ENCODE data around the gene TMEM88. TPM values are rescaled to one million over a fixed set of nuclear protein-coding genes. Genes with fewer than 3 reads are reported as not detected.

Gene TMEM88
- total and polyA plus RNA-seq, 2 donors (not counting 1 experiment from before 2014, with no cell fraction given) = 0.17 TPM; not detected in 1

DNA sequence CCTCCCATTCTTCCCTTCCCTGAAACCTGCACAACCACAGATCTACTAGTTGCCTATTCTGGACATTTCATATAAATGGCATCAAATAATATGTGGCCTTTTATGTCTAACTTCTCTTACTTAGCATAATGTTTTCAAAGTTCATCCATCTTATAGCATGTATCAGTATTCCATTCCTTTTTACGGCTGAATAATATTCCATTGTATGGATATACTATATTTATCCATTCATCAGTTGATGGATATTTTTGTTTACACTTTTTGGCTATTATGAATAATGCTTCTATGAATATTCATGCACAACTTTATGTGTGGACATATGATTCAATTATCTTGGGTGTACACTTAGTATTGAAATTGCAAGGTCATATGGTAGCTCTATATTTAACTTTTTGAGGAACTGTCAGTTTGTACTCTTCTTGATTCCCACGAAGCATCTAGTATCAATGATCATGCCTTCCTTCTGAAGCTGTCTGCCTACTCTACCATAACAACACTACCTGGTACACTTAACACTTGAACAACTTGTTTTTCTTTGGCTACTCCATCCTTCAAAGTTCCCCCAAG is 21.0 kb downstream of the TMEM88 start:
- H3K36me3 ChIP-seq (ENCODE audit: control insufficient read depth, insufficient read depth, low read length) = peaks cover 2% of the 10 kb centered on the region
- no peak for TF ChIP-seq EZH2 (IDR thresholded peaks at IDR 0.05; ENCODE audit: low read length, missing control alignments)
- TF ChIP-seq, protein P1, sequence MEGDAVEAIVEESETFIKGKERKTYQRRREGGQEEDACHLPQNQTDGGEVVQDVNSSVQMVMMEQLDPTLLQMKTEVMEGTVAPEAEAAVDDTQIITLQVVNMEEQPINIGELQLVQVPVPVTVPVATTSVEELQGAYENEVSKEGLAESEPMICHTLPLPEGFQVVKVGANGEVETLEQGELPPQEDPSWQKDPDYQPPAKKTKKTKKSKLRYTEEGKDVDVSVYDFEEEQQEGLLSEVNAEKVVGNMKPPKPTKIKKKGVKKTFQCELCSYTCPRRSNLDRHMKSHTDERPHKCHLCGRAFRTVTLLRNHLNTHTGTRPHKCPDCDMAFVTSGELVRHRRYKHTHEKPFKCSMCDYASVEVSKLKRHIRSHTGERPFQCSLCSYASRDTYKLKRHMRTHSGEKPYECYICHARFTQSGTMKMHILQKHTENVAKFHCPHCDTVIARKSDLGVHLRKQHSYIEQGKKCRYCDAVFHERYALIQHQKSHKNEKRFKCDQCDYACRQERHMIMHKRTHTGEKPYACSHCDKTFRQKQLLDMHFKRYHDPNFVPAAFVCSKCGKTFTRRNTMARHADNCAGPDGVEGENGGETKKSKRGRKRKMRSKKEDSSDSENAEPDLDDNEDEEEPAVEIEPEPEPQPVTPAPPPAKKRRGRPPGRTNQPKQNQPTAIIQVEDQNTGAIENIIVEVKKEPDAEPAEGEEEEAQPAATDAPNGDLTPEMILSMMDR (conservative IDR thresholded peaks at IDR 0.05 in 1 of 2, IDR thresholded peaks at IDR 0.05 in 1 of 2; ENCODE audit: low read depth in 1 of 2, low read length in 2 of 2) = no peak
- no peak for DNase-seq (ENCODE audit: low read depth in 2 of 2)
- H3K79me2 ChIP-seq (ENCODE audit: control insufficient read depth, insufficient read depth, low read length) = no peaks in the 10 kb centered on the region
- H3K27me3 ChIP-seq (ENCODE audit: control insufficient read depth, insufficient read depth, low read length) = no peaks in the 10 kb centered on the region
- no peak overlapping the region for H2AFZ ChIP-seq (ENCODE audit: low read length)
- H3K4me2 ChIP-seq (ENCODE audit: extremely low read depth, insufficient read depth, low read length) = no peak overlapping the region
- H3K9ac ChIP-seq (ENCODE audit: insufficient read depth, low read length) = no peak overlapping the region
- no peak overlapping the region for H3K4me3 ChIP-seq (replicated peaks in 1 of 4; ENCODE audit: control extremely low read depth in 1 of 4, insufficient read depth in 1 of 4, low read depth in 3 of 4, low read length in 4 of 4)
- H3K4me1 ChIP-seq (ENCODE audit: control insufficient read depth, extremely low read depth, insufficient read depth, low read length) = no peaks in the 10 kb centered on the region
- no peaks in the 10 kb centered on the region for H4K20me1 ChIP-seq (ENCODE audit: control insufficient read depth, extremely low read depth, insufficient read depth, low read length)
- no peak overlapping the region for H3K27ac ChIP-seq (ENCODE audit: insufficient read depth, low read length)
- no peaks in the 10 kb centered on the region for H3K9me3 ChIP-seq (ENCODE audit: control insufficient read depth, insufficient read depth, low read depth, low read length)

DNA sequence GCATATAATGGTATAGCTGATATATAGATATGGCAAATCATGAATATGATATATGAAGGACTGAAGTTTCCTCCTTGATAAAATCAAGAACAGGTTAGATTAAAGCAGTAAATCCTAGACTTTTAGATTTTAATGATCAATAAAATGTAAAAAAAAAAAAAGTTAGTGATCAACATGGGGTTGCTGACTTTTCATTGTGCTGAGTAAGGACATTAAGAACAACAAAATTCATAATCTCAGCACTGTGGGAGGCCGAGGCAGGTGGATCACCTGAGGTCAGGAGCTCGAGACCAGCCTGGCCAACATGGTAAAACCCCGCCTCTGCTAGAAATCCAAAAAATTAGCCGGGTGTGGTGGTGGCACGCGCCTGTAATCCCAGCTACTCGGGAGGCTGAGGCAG is 23.4 kb downstream of the TMEM88 start:
- no peaks in the 10 kb centered on the region for H3K79me2 ChIP-seq (ENCODE audit: control insufficient read depth, insufficient read depth, low read length)
- H3K4me3 ChIP-seq (replicated peaks in 1 of 4; ENCODE audit: control extremely low read depth in 1 of 4, insufficient read depth in 1 of 4, low read depth in 3 of 4, low read length in 4 of 4) = no peak overlapping the region
- no peak for DNase-seq (ENCODE audit: low read depth in 2 of 2)
- no peaks in the 10 kb centered on the region for H3K4me1 ChIP-seq (ENCODE audit: control insufficient read depth, extremely low read depth, insufficient read depth, low read length)
- no peak overlapping the region for H3K4me2 ChIP-seq (ENCODE audit: extremely low read depth, insufficient read depth, low read length)
- H3K9ac ChIP-seq (ENCODE audit: insufficient read depth, low read length) = no peak overlapping the region
- H3K36me3 ChIP-seq (ENCODE audit: control insufficient read depth, insufficient read depth, low read length) = peaks cover 2% of the 10 kb centered on the region
- no peaks in the 10 kb centered on the region for H3K27me3 ChIP-seq (ENCODE audit: control insufficient read depth, insufficient read depth, low read length)
- no peak for TF ChIP-seq EZH2 (IDR thresholded peaks at IDR 0.05; ENCODE audit: low read length, missing control alignments)
- TF ChIP-seq, protein P1 (conservative IDR thresholded peaks at IDR 0.05 in 1 of 2, IDR thresholded peaks at IDR 0.05 in 1 of 2; ENCODE audit: low read depth in 1 of 2, low read length in 2 of 2) = no peak
- no peak overlapping the region for H3K27ac ChIP-seq (ENCODE audit: insufficient read depth, low read length)
- no peak overlapping the region for H2AFZ ChIP-seq (ENCODE audit: low read length)
- H3K9me3 ChIP-seq (ENCODE audit: control insufficient read depth, insufficient read depth, low read depth, low read length) = no peaks in the 10 kb centered on the region
- no peaks in the 10 kb centered on the region for H4K20me1 ChIP-seq (ENCODE audit: control insufficient read depth, extremely low read depth, insufficient read depth, low read length)

DNA sequence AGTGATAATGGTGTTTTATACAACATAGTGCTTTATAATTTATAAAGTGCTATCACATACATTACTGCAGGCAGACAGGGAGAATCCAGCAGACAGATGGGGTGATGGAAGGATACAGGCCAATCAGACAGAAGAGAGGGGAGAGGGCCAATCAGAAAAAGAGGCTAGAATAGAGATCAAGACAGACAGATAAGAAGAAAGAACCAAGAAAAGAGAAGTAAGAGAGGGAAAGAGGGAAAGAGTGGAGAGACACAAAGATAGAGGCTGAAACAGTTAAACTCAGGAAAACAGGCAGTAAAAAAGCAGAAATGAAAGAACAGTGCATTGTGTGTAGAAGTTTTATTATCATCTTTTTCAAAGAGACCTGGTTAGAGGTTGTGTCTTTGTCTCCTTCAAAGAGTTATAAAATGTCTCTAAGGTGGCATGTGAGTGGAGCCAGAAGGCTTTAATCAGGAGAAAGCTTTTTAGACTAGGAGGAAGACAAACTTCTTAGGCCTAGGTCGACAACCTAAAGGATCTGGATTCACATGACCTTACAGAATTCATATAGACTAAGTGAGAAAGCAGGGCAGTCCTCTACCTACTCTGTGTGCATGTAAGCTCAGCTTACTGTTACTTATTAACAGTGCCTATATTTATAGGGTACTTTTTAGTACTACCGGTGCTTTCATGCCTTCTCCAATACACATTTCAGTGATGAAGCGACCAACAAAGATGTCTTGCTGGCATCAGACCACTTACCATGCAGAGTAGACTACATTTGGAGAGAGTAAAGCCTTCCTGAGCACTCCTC is 25.4 kb downstream of the TMEM88 start:
- H3K9ac ChIP-seq (ENCODE audit: insufficient read depth, low read length) = no peak overlapping the region
- no peaks in the 10 kb centered on the region for H4K20me1 ChIP-seq (ENCODE audit: control insufficient read depth, extremely low read depth, insufficient read depth, low read length)
- H3K9me3 ChIP-seq (ENCODE audit: control insufficient read depth, insufficient read depth, low read depth, low read length) = no peaks in the 10 kb centered on the region
- no peaks in the 10 kb centered on the region for H3K4me1 ChIP-seq (ENCODE audit: control insufficient read depth, extremely low read depth, insufficient read depth, low read length)
- H3K4me2 ChIP-seq (ENCODE audit: extremely low read depth, insufficient read depth, low read length) = no peak overlapping the region
- TF ChIP-seq, protein P1 (conservative IDR thresholded peaks at IDR 0.05 in 1 of 2, IDR thresholded peaks at IDR 0.05 in 1 of 2; ENCODE audit: low read depth in 1 of 2, low read length in 2 of 2) = no peak
- TF ChIP-seq EZH2 (IDR thresholded peaks at IDR 0.05; ENCODE audit: low read length, missing control alignments) = no peak
- H3K79me2 ChIP-seq (ENCODE audit: control insufficient read depth, insufficient read depth, low read length) = no peaks in the 10 kb centered on the region
- no peak overlapping the region for H3K27ac ChIP-seq (ENCODE audit: insufficient read depth, low read length)
- H3K4me3 ChIP-seq (replicated peaks in 1 of 4; ENCODE audit: control extremely low read depth in 1 of 4, insufficient read depth in 1 of 4, low read depth in 3 of 4, low read length in 4 of 4) = no peak overlapping the region
- peaks cover 2% of the 10 kb centered on the region for H3K36me3 ChIP-seq (ENCODE audit: control insufficient read depth, insufficient read depth, low read length)
- H2AFZ ChIP-seq (ENCODE audit: low read length) = no peak overlapping the region
- no peak for DNase-seq (ENCODE audit: low read depth in 2 of 2)
- H3K27me3 ChIP-seq (ENCODE audit: control insufficient read depth, insufficient read depth, low read length) = no peaks in the 10 kb centered on the region

Measured in fibroblast of lung (primary cell).